Panc1 (cell line): ENCODE results near the gene IRF3.

Experiments
- TF ChIP-seq, protein P1 (sequence below): fragments of 450-650 bp; IDR thresholded peaks from 2 replicates; pipeline ENCODE4 v1.5.1; 2017; ENCODE audit warnings: mild to moderate bottlenecking
- TF ChIP-seq, protein P2 (sequence below), 2 experiments: IDR thresholded peaks; 2 replicates each; pipeline ENCODE4 v1.6.1; 2011 to 2012; ENCODE audit warnings: low read depth in 2 of 2, control low read depth in 1 of 2, low read length in 1 of 2, mild to moderate bottlenecking in 1 of 2, moderate library complexity in 1 of 2; ENCODE audit not compliant: insufficient read depth in 1 of 2

DNA sequence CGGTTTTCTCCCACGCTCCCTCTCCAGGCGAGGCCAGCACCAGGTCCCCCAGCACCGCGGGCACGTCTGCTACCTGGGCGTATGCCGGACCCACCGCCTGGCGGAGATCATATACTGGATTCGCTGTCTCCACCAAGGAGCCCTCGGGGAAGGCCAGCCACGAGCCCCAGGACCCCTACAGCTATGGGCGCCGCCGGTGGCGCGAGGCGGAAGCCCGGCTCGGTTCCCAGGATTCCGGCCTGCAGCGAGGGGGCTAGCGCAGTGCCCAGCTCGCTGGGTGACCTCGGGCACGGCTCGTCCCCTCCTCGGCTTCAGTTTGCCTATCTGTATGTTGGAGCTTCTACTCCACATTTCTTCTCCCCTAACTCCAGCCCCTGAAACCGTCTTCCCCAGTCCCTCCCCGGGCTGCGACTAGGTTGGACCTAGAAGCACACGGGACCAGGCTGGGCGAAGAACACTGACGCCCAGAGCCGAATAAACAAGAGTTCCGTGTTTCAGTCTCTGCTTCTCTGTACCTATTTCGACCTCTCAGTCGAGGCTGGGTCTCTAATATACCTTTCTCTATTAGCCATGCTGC is 24.5 kb upstream of the IRF3 start:
- TF ChIP-seq, protein P1, sequence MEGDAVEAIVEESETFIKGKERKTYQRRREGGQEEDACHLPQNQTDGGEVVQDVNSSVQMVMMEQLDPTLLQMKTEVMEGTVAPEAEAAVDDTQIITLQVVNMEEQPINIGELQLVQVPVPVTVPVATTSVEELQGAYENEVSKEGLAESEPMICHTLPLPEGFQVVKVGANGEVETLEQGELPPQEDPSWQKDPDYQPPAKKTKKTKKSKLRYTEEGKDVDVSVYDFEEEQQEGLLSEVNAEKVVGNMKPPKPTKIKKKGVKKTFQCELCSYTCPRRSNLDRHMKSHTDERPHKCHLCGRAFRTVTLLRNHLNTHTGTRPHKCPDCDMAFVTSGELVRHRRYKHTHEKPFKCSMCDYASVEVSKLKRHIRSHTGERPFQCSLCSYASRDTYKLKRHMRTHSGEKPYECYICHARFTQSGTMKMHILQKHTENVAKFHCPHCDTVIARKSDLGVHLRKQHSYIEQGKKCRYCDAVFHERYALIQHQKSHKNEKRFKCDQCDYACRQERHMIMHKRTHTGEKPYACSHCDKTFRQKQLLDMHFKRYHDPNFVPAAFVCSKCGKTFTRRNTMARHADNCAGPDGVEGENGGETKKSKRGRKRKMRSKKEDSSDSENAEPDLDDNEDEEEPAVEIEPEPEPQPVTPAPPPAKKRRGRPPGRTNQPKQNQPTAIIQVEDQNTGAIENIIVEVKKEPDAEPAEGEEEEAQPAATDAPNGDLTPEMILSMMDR = no peak
- TF ChIP-seq, protein P2, sequence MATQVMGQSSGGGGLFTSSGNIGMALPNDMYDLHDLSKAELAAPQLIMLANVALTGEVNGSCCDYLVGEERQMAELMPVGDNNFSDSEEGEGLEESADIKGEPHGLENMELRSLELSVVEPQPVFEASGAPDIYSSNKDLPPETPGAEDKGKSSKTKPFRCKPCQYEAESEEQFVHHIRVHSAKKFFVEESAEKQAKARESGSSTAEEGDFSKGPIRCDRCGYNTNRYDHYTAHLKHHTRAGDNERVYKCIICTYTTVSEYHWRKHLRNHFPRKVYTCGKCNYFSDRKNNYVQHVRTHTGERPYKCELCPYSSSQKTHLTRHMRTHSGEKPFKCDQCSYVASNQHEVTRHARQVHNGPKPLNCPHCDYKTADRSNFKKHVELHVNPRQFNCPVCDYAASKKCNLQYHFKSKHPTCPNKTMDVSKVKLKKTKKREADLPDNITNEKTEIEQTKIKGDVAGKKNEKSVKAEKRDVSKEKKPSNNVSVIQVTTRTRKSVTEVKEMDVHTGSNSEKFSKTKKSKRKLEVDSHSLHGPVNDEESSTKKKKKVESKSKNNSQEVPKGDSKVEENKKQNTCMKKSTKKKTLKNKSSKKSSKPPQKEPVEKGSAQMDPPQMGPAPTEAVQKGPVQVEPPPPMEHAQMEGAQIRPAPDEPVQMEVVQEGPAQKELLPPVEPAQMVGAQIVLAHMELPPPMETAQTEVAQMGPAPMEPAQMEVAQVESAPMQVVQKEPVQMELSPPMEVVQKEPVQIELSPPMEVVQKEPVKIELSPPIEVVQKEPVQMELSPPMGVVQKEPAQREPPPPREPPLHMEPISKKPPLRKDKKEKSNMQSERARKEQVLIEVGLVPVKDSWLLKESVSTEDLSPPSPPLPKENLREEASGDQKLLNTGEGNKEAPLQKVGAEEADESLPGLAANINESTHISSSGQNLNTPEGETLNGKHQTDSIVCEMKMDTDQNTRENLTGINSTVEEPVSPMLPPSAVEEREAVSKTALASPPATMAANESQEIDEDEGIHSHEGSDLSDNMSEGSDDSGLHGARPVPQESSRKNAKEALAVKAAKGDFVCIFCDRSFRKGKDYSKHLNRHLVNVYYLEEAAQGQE (IDR thresholded peaks at IDR 0.05; ENCODE audit: insufficient read depth in 1 of 2, low read depth in 2 of 2, low read length in 1 of 2) = no peak
